Bronchial epithelial cell (primary cell): ENCODE results near the gene FBLN2. TPM values are rescaled to one million over a fixed set of nuclear protein-coding genes. Genes with fewer than 3 reads are reported as not detected.
A peak's percentile ranks its signal among the peaks of the same experiment; 100 is the strongest.
"Not testable (repeated sequence)": the region's sequence is repeated elsewhere in the genome, so short reads cannot be mapped to it uniquely, and the experiment has no call there.

ENCODE experiments used
- DNase-seq: peaks from one replicate; pipeline ENCODE4 v3.0.0-alpha.2; 2010; ENCODE audit warnings: low read depth
- FAIRE-seq: peaks from 2 replicates; lab custom pipeline; 2011; peaks lifted over from hg19 to GRCh38; lab: Jason Lieb, UNC
- H3K27me3 ChIP-seq: 2 replicates; pipeline ENCODE4 v1.5.1; 2011; ENCODE audit warnings: low read length; ENCODE audit not compliant: control insufficient read depth, insufficient read depth
- H3K36me3 ChIP-seq: 2 replicates; pipeline ENCODE4 v1.5.1; 2011; ENCODE audit warnings: low read length; ENCODE audit not compliant: control insufficient read depth, insufficient read depth
- H3K4me3 ChIP-seq: 2 replicates; pipeline ENCODE4 v1.5.1; 2011; ENCODE audit warnings: mild to moderate bottlenecking, low read depth, low read length, control low read depth
- CTCF ChIP-seq: IDR thresholded peaks from 2 replicates; pipeline ENCODE4 v1.5.1; 2011; ENCODE audit warnings: mild to moderate bottlenecking, moderate library complexity, low read length, control low read depth, inconsistent platforms; ENCODE audit not compliant: insufficient read depth, severe bottlenecking
- total RNA-seq: library from RNA; depleted of rRNA; stranded (reverse); fragments of >200 nt; gene quantifications from 2 replicates; pipeline ENCODE4 v1.2.1, GENCODE V29; 2014

FBLN2 gene
- 3.8 and 4.7 TPM in 2 replicates for total RNA-seq

- Histone ChIP-seq H3K27me3 (no peaks in the 10 kb centered on the region), H3K4me3 (no peak within 1 kb of the TSS), H3K36me3 (no peaks in the 10 kb centered on the region)
- DNase-seq (no peak), FAIRE-seq (no peak)
- TF ChIP-seq CTCF = no peak
Measured at GRCh38 chr3:13548696-13549622, at the start of gene FBLN2. Gene FBLN2, plus strand, starts transcription at chr3:13549125. Its CDS starts 21,231 bp downstream, at chr3:13570356.

GRCh38 chr3:13499246-13499645, 49.7 kb upstream of the FBLN2 start:
- H3K36me3 ChIP-seq, H3K4me3 ChIP-seq, DNase-seq, H3K27me3 ChIP-seq, FAIRE-seq: not testable (repeated sequence)

- Histone ChIP-seq H3K4me3 (no peak overlapping the region), H3K36me3 (no peaks in the 10 kb centered on the region), H3K27me3 (no peaks in the 10 kb centered on the region)
- FAIRE-seq (no peak), DNase-seq (no peak)
- TF ChIP-seq CTCF = peak; percentile 55
Measured at GRCh38 chr3:13500133-13500885, 48.6 kb upstream of the FBLN2 start.

- Histone ChIP-seq H3K27me3 (no peaks in the 10 kb centered on the region), H3K36me3 (no peaks in the 10 kb centered on the region), H3K4me3 (no peak overlapping the region)
- no peak for FAIRE-seq
- TF ChIP-seq CTCF = no peak
- no peak for DNase-seq
Measured at GRCh38 chr3:13501056-13501455, 47.9 kb upstream of the FBLN2 start.

- Histone ChIP-seq H3K27me3 (no peaks in the 10 kb centered on the region), H3K4me3 (no peak overlapping the region), H3K36me3 (no peaks in the 10 kb centered on the region)
- no peak for TF ChIP-seq CTCF
- FAIRE-seq = no peak
- no peak for DNase-seq
Measured at GRCh38 chr3:13501521-13501920, 47.4 kb upstream of the FBLN2 start.
